ENCODE measurements around the gene AMER3. TPM values are rescaled to one million over a fixed set of nuclear protein-coding genes. Genes with fewer than 3 reads are reported as not detected.
A peak's percentile ranks its signal among the peaks of the same experiment; 100 is the strongest.

The AMER3 gene
- total and polyA plus RNA-seq, 2 experiments from 2014 or later, result 0.26 to 1.2 TPM

DNA sequence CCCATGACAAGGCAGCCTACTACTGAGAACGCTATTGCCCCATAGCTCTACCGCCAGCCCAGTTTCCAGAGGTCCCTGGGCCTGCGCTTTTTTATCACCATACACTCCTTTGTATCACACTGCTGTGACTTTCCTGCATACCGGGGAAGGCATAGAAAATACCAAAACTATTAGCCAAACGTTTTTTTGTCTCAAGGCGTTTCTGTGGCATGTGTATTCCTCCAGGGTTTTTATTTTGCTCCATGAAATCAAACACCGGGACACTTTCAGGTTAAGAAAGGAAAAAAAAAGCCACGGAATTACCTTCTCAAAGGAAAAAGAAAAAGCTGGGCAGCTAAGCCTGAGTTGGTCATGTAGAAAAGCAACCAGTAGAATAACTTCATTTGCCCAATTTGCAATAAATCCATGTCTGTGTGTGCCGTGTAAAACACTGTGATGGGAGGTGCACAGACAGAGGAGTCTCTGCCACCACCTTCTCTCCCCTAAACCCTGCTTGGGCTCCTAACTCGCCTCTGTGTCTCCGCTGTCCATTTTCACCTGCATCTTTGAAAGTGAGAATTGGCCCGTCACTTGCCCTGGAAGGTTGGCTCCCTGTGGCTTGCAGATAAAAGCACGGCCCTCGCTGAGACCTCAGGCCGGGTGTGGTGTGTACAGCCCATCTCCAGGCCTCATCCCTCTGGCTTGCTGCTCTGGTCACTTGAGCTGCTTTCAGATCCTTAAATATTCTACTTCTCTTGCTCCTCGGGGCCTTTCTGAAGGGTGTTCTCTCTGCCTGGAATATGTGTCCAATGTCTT lies 1.7 kb downstream of the AMER3 start:
- no peaks in the 10 kb centered on the region for H3K36me3 ChIP-seq
- no peak for TF ChIP-seq CTCF (IDR thresholded peaks at IDR 0.05; ENCODE audit: low read depth, low read length)
- no peak overlapping the region for H3K27ac ChIP-seq
- no peak for DNase-seq (ENCODE audit: low read depth in 1 of 2, low spot score in 1 of 2)
- H3K4me3 ChIP-seq, result peak overlapping the region; percentile 37
- no peaks in the 10 kb centered on the region for H3K9me3 ChIP-seq (ENCODE audit: low read depth)
- no peaks in the 10 kb centered on the region for H3K27me3 ChIP-seq
- H3K4me1 ChIP-seq (ENCODE audit: low read depth), result no peaks in the 10 kb centered on the region

GRCh38 chr2:130759906-130760753 lies 4.8 kb downstream of the AMER3 start:
- no peak for TF ChIP-seq CTCF (IDR thresholded peaks at IDR 0.05; ENCODE audit: low read depth, low read length)
- no peaks in the 10 kb centered on the region for H3K9me3 ChIP-seq (ENCODE audit: low read depth)
- H3K27ac ChIP-seq, result no peak overlapping the region
- no peak overlapping the region for H3K4me3 ChIP-seq
- no peaks in the 10 kb centered on the region for H3K27me3 ChIP-seq
- no peaks in the 10 kb centered on the region for H3K4me1 ChIP-seq (ENCODE audit: low read depth)
- no peaks in the 10 kb centered on the region for H3K36me3 ChIP-seq
- peak; percentile 44 to 48 for DNase-seq (ENCODE audit: low read depth in 1 of 2, low spot score in 1 of 2)

DNA sequence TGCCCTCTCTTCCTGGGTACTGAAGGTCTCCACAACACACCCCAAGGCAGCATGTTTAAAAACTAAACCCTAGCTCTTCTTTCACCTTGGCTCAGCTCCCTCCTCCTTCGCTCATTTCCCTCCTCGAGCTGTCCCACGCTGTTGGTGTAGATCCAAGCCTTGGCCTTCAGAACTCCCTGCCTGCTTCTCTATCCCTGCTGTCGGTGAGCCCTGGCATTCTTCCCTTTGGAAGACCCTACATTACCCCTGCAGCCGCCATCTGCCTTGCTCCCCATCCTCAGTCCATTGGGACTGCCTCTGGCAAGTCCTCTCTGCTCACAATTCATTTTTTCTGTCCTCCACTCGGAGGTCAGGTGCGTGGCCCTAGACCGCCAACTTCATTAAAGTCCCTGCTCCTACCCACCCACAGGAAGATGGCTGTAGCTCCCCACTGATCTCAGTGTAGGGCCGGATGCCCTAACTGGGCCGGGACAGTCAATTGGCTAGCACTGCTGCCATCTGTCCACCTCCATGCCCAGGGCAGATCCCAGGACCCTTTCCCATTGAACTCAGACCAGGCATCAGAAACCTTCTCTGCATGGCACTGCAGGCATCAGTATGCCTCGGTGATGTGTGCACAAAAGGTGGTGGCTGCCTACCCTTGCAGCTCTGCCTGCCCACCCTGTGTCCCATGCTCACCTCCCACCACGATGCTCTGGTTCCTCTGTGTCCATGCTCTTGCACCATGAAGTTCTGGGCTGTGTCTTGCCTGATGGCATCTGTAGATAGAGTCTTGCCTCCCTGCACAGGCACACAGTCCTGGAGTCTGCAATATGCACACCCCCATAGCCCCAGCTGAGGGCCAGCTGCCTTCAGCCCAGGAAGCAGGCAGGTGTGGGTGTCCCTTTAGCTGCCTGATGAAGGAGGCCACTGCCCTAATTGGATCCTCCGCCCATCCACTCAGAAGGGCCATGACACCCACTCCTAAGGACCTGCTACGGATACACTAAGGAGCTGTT lies 5.7 kb downstream of the AMER3 start:
- no peak overlapping the region for H3K4me3 ChIP-seq
- no peak overlapping the region for H3K27ac ChIP-seq
- no peaks in the 10 kb centered on the region for H3K4me1 ChIP-seq (ENCODE audit: low read depth)
- H3K36me3 ChIP-seq, result no peaks in the 10 kb centered on the region
- no peaks in the 10 kb centered on the region for H3K27me3 ChIP-seq
- DNase-seq (ENCODE audit: low read depth in 1 of 2, low spot score in 1 of 2), result no peak
- TF ChIP-seq CTCF (IDR thresholded peaks at IDR 0.05; ENCODE audit: low read depth, low read length), result no peak
- H3K9me3 ChIP-seq (ENCODE audit: low read depth), result no peaks in the 10 kb centered on the region

DNA sequence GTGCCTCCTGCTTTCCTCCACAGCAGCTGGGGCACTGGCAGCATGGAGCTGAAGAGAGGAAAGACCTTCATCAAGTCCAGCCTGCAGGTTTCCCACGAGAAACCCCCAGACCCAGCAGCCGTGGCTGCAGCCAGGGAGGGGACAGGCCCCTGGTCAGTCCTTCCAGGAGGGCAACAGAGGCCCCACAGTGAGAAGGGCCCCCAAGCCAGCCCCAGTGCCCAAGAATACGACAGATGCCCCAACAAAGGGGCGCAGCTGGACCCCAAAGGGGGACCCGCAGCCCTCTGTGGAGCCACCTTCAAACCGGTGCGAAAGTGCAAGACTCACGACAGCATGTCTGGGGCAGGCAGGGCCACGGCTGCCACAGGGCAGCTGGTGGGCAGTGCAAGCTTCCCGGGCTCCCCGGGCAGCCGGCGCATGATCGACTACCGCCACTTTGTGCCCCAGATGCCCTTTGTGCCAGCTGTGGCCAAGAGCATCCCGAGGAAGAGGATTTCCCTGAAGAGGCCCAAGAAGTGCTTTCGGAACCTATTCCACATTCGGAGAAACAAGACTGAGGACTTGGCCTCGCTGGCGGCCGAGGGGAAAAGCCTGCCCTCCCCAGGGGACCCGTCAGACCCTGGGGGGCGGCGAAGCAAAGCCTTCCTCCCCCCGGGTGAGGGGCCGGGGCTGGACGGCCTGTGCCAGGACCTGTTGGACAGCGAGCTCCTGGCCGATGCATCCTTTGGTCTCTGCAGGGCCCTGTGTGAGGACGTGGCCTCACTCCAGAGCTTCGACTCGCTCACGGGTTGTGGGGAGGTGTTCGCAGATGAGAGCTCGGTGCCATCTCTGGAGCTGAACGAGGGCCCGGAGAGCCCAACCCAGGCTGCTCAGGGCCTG lies 6.9 kb downstream of the AMER3 start:
- Histone ChIP-seq H3K36me3 (no peaks in the 10 kb centered on the region), H3K27me3 (no peaks in the 10 kb centered on the region), H3K4me3 (no peak overlapping the region), H3K4me1 (ENCODE audit: low read depth) (no peaks in the 10 kb centered on the region), H3K27ac (no peak overlapping the region), H3K9me3 (ENCODE audit: low read depth) (no peaks in the 10 kb centered on the region)
- no peak for DNase-seq (ENCODE audit: low read depth in 1 of 2, low spot score in 1 of 2)
- TF ChIP-seq CTCF (IDR thresholded peaks at IDR 0.05; ENCODE audit: low read depth, low read length), result no peak
